H9 (cell line): ENCODE data around the gene PLPP6. TPM values are rescaled to one million over a fixed set of nuclear protein-coding genes. Genes with fewer than 3 reads are reported as not detected.

Experiments used
- DNase-seq: peaks from one replicate; pipeline ENCODE4 v3.0.0-alpha.2; 2017
- H2AFZ ChIP-seq: one replicate; pipeline ENCODE4 v1.6.1; 2013; ENCODE audit warnings: mild to moderate bottlenecking, low read length, control low read depth, moderate library complexity
- H2AK5ac ChIP-seq: 2 replicates; pipeline ENCODE4 v1.6.1; 2013; ENCODE audit warnings: low read length, control low read depth, mixed read lengths; ENCODE audit not compliant: insufficient read length
- H2BK120ac ChIP-seq: one replicate; pipeline ENCODE4 v1.6.1; 2013; ENCODE audit warnings: low read depth, mild to moderate bottlenecking, low read length, control low read depth, inconsistent platforms; ENCODE audit not compliant: poor library complexity, severe bottlenecking
- H2BK12ac ChIP-seq: 2 replicates; pipeline ENCODE4 v1.6.1; 2013; ENCODE audit warnings: low read length, control low read depth, mixed read lengths, low read depth; ENCODE audit not compliant: insufficient read length
- H2BK15ac ChIP-seq: 2 replicates; pipeline ENCODE4 v1.6.1; 2013; ENCODE audit warnings: low read depth, low read length, control low read depth
- H2BK20ac ChIP-seq: one replicate; pipeline ENCODE4 v1.6.1; 2013; ENCODE audit warnings: low read depth, mild to moderate bottlenecking, low read length, control low read depth, inconsistent platforms; ENCODE audit not compliant: poor library complexity, severe bottlenecking
- H2BK5ac ChIP-seq: 2 replicates; pipeline ENCODE4 v1.6.1; 2013; ENCODE audit warnings: low read length, control low read depth, mixed read lengths; ENCODE audit not compliant: insufficient read length
- H3K14ac ChIP-seq: 2 replicates; pipeline ENCODE4 v1.6.1; 2013; ENCODE audit warnings: low read length, control low read depth; ENCODE audit not compliant: insufficient read depth
- H3K18ac ChIP-seq: 2 replicates; pipeline ENCODE4 v1.6.1; 2013; ENCODE audit warnings: low read depth, mild to moderate bottlenecking, mixed read lengths, low read length, control low read depth; ENCODE audit not compliant: insufficient read length
- H3K23ac ChIP-seq: 2 replicates; pipeline ENCODE4 v1.6.1; 2013; ENCODE audit warnings: low read length, control low read depth, mixed read lengths, low read depth; ENCODE audit not compliant: insufficient read length
- H3K23me2 ChIP-seq: 2 replicates; pipeline ENCODE4 v1.6.1; 2013; ENCODE audit warnings: low read depth, mild to moderate bottlenecking, mixed read lengths, low read length, control low read depth; ENCODE audit not compliant: insufficient read length, poor library complexity, severe bottlenecking
- H3K27ac ChIP-seq: 2 replicates; pipeline ENCODE4 v1.5.1; 2013; ENCODE audit warnings: low read length, control low read depth, mixed read lengths, low read depth; ENCODE audit not compliant: insufficient read length
- H3K27me3 ChIP-seq: 2 replicates; pipeline ENCODE4 v1.6.1; 2013; ENCODE audit warnings: low read length, control low read depth, inconsistent platforms; ENCODE audit not compliant: insufficient read depth
- H3K4ac ChIP-seq: 2 replicates; pipeline ENCODE4 v1.6.1; 2013; ENCODE audit warnings: low read depth, mild to moderate bottlenecking, control low read depth, inconsistent platforms, low read length, moderate library complexity
- H3K4me1 ChIP-seq: 2 replicates; pipeline ENCODE4 v1.6.1; 2013; ENCODE audit warnings: low read length, control low read depth, inconsistent platforms; ENCODE audit not compliant: insufficient read depth
- H3K4me2 ChIP-seq: 2 replicates; pipeline ENCODE4 v1.6.1; 2013; ENCODE audit warnings: low read length, control low read depth, mixed read lengths; ENCODE audit not compliant: insufficient read length, insufficient read depth
- H3K56ac ChIP-seq: 2 replicates; pipeline ENCODE4 v1.6.1; 2013; ENCODE audit warnings: low read depth, mild to moderate bottlenecking, mixed read lengths, low read length, control low read depth; ENCODE audit not compliant: insufficient read length
- H3K79me1 ChIP-seq: 2 replicates; pipeline ENCODE4 v1.6.1; 2013; ENCODE audit warnings: low read depth, mild to moderate bottlenecking, moderate library complexity, low read length, control low read depth, inconsistent platforms; ENCODE audit not compliant: insufficient read depth, poor library complexity, severe bottlenecking
- H3K79me2 ChIP-seq: 2 replicates; pipeline ENCODE4 v1.6.1; 2013; ENCODE audit warnings: low read length, control low read depth, inconsistent platforms; ENCODE audit not compliant: insufficient read depth
- H3K9ac ChIP-seq: 2 replicates; pipeline ENCODE4 v1.6.1; 2013; ENCODE audit warnings: low read length, control low read depth, mixed read lengths; ENCODE audit not compliant: insufficient read length; ENCODE audit errors: extremely low read depth
- H3K9me3 ChIP-seq: one replicate; pipeline ENCODE4 v1.6.1; 2013; ENCODE audit warnings: low read depth, low read length, inconsistent platforms; ENCODE audit not compliant: control insufficient read depth
- H3T11ph ChIP-seq: one replicate; pipeline ENCODE4 v1.6.1; 2013; ENCODE audit warnings: mild to moderate bottlenecking, low read length, control low read depth, inconsistent platforms
- H4K20me1 ChIP-seq: one replicate; pipeline ENCODE4 v1.6.1; 2013; ENCODE audit not compliant: control insufficient read depth, insufficient read length, insufficient read depth
- H4K5ac ChIP-seq: 2 replicates; pipeline ENCODE4 v1.6.1; 2013; ENCODE audit warnings: low read depth, mild to moderate bottlenecking, mixed read lengths, low read length, control low read depth; ENCODE audit not compliant: insufficient read length
- H4K8ac ChIP-seq: replicated peaks from 2 replicates; pipeline ENCODE4 v1.6.1; 2013; ENCODE audit warnings: low read length, control low read depth, mixed read lengths, low read depth; ENCODE audit not compliant: insufficient read length
- H4K91ac ChIP-seq: 2 replicates; pipeline ENCODE4 v1.6.1; 2013; ENCODE audit warnings: low read depth, mild to moderate bottlenecking, moderate library complexity, mixed read lengths, low read length, control low read depth; ENCODE audit not compliant: insufficient read length
- H3K27ac Mint-ChIP-seq, 3 experiments: 2 replicates in 2 of 3; 3 replicates in 1 of 3; pipeline ENCODE4 v1.8.0; 2020 to 2021; ENCODE audit warnings: mixed read lengths in 3 of 3, mild to moderate bottlenecking in 1 of 3, moderate library complexity in 1 of 3
- H3K27me3 Mint-ChIP-seq: 2 replicates; pipeline ENCODE4 v1.8.0; 2021; ENCODE audit warnings: low read depth, mild to moderate bottlenecking, moderate library complexity, mixed read lengths
- H3K36me3 Mint-ChIP-seq, 3 experiments: 2 replicates in 2 of 3; 3 replicates in 1 of 3; pipeline ENCODE4 v1.8.0; 2020 to 2021; ENCODE audit warnings: low read depth in 3 of 3, mixed read lengths in 3 of 3; ENCODE audit not compliant: insufficient read depth in 1 of 3
- H3K4me1 Mint-ChIP-seq, 2 experiments: 2 replicates each; pipeline ENCODE4 v1.8.0; 2020; ENCODE audit warnings: mixed read lengths in 2 of 2
- H3K4me3 Mint-ChIP-seq, 2 experiments: 2 replicates in 1 of 2; 3 replicates in 1 of 2; pipeline ENCODE4 v1.8.0; 2020 to 2021; ENCODE audit warnings: mild to moderate bottlenecking in 2 of 2, mixed read lengths in 2 of 2, moderate library complexity in 1 of 2
- H3K9me3 Mint-ChIP-seq, 2 experiments: 2 replicates in 1 of 2; 3 replicates in 1 of 2; pipeline ENCODE4 v1.8.0; 2020; ENCODE audit warnings: mild to moderate bottlenecking in 2 of 2, mixed read lengths in 2 of 2, moderate library complexity in 1 of 2
- WGBS: extraction: QIAGEN DNeasy Blood & Tissue Kit; methylation state at CpG from one replicate; pipeline ENCODE4 v1.1.7; 2013; ENCODE audit warnings: missing lambda C conversion rate, low lambda C conversion rate, mixed read lengths; ENCODE audit not compliant: insufficient read length; ENCODE audit errors: extremely low coverage; 5-methylcytosine and 5-hydroxymethylcytosine counted together
- total RNA-seq: library from RNA; stranded (reverse); gene quantifications from 2 replicates; pipeline ENCODE4 v1.2.1, GENCODE V29; 2021
- TF ChIP-seq, protein P1 (sequence below): fragments of 200-600 bp; sonication (generic); conservative IDR thresholded peaks from 3 replicates; pipeline ENCODE4 v1.8.0; 2021; ENCODE audit warnings: antibody characterized with exemption, mild to moderate bottlenecking

The PLPP6 gene
- total RNA-seq, 1 experiment from 2014 or later = 7.6 TPM

DNA sequence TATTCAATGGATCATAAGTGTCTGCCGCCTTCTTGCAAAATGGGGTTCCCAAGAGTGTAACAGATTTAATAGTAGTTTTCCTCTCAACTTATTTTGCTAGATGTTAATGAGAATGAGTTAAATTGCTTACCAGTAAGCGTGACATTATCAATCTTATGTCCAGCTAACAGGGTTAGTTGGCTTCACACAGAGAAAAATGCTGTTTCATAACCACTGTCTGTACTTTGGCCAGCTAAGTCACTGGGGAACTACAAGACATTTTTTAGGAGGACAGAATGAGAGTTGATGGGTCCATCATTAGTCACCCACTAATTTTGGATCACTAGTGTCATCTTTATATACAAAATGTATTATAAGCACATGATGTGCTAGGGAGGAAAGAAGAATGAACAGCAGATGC lies 18.7 kb downstream of the PLPP6 start:
- Mint-ChIP-seq H3K36me3 (peaks cover 0 to 9% (median 9%) of the 10 kb centered on the region in 3 experiments; a peak in 5 of 7 replicates), H3K9me3 (no peaks in the 10 kb centered on the region), H3K4me3 (no peak overlapping the region), H3K27me3 (no peaks in the 10 kb centered on the region; the same call in 1 of the 2 replicates), H3K27ac (no peak overlapping the region), H3K4me1 (0 out of 4 replicates have a peak, but pooled peaks cover 0 to 2% of the 10 kb centered on the region in 2 experiments)
- Histone ChIP-seq H3K79me2 (peaks cover 8% of the 10 kb centered on the region; the same call in 1 of the 2 replicates), H2BK12ac (no peak overlapping the region), H3K4me2 (peak overlapping the region; percentile 93), H3K4ac (no peak overlapping the region), H2AK5ac (no peak overlapping the region), H3K4me1 (no peaks in the 10 kb centered on the region; the same call in 1 of the 2 replicates), H2BK15ac (no peak overlapping the region), H3K79me1 (no peaks in the 10 kb centered on the region), H4K8ac (no peak overlapping the region), H3T11ph (no peak overlapping the region), H3K23me2 (peaks cover 9% of the 10 kb centered on the region), H2AFZ (no peak overlapping the region), H3K9me3 (no peaks in the 10 kb centered on the region), H4K91ac (no peak overlapping the region), H4K20me1 (no peaks in the 10 kb centered on the region), H3K18ac (no peak overlapping the region), H3K9ac (no peak overlapping the region), H2BK5ac (no peak overlapping the region), H3K23ac (no peak overlapping the region), H3K27ac (no peak overlapping the region), H4K5ac (no peak overlapping the region), H3K27me3 (no peaks in the 10 kb centered on the region), H3K56ac (no peak overlapping the region), H2BK120ac (no peak overlapping the region), H2BK20ac (no peak overlapping the region), H3K14ac (no peak overlapping the region)
- no peak for DNase-seq
- TF ChIP-seq, protein P1, sequence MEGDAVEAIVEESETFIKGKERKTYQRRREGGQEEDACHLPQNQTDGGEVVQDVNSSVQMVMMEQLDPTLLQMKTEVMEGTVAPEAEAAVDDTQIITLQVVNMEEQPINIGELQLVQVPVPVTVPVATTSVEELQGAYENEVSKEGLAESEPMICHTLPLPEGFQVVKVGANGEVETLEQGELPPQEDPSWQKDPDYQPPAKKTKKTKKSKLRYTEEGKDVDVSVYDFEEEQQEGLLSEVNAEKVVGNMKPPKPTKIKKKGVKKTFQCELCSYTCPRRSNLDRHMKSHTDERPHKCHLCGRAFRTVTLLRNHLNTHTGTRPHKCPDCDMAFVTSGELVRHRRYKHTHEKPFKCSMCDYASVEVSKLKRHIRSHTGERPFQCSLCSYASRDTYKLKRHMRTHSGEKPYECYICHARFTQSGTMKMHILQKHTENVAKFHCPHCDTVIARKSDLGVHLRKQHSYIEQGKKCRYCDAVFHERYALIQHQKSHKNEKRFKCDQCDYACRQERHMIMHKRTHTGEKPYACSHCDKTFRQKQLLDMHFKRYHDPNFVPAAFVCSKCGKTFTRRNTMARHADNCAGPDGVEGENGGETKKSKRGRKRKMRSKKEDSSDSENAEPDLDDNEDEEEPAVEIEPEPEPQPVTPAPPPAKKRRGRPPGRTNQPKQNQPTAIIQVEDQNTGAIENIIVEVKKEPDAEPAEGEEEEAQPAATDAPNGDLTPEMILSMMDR = no peak
- WGBS = no CpG with 5 or more reads among the region's 2 CpGs
